Stimulated activated CD4-positive, alpha-beta T cell treated with anti-CD3 and anti-CD28 coated beads, Interleukin-15, amount 100 ng/mL, for 48 hours (primary cell): ENCODE results near the gene PIK3R3.
"Not testable (repeated sequence)": the region's sequence is repeated elsewhere in the genome, so short reads cannot be mapped to it uniquely, and the experiment has no call there.

Experiments used
- DNase-seq, 2 donors: peaks; one replicate each; pipeline ENCODE4 v3.0.0-alpha.2; 2020; ENCODE audit warnings: low read depth in 2 of 2

PIK3R3 gene

DNA sequence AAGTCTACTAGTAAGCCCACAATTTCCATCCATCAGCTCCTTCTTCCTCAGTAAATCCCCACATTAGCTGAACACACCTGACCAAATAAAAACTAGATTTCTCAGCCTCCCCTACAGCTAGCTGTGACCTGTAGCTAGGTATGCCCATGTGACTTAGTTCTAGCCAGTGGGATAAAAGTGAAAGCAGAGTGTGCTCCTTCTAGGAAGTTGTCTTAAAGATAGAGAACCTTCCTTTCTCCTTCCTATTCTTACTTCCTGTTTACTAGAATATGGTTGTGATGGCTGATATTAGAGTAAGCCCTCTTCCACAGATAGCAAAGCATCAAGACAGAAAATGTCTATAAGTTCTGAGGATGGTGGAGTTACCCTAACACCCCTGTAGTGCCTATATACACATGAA lies 67.0 kb downstream of the PIK3R3 start:
- no peak for DNase-seq

GRCh38 chr1:46064708-46065107 lies 67.7 kb downstream of the PIK3R3 start:
- DNase-seq: no peak

- peak; percentile 4 to 37 for DNase-seq
Observed at GRCh38 chr1:46062651-46063319, 69.6 kb downstream of the PIK3R3 start.

- no peak for DNase-seq
Observed at GRCh38 chr1:46061146-46061545, 71.3 kb downstream of the PIK3R3 start.

DNA sequence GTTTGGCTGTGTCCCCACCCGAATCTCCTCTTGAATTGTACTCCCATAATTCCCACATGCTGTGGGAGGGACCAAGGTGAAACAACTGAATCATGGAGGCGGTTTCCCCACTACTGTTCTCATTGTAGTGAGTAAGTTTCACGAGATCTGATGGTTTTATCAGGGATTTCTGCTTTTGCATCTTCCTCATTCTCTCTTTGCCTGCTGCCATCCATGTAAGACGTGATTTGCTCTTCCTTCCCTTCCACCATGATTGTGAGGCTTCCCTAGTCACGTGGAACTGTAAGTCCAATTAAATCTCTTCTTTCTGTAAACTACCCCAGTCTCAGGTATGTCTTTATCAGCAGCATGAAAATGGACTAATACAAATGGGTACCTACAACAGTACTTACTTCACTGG lies 73.5 kb downstream of the PIK3R3 start:
- DNase-seq: no peak

DNA sequence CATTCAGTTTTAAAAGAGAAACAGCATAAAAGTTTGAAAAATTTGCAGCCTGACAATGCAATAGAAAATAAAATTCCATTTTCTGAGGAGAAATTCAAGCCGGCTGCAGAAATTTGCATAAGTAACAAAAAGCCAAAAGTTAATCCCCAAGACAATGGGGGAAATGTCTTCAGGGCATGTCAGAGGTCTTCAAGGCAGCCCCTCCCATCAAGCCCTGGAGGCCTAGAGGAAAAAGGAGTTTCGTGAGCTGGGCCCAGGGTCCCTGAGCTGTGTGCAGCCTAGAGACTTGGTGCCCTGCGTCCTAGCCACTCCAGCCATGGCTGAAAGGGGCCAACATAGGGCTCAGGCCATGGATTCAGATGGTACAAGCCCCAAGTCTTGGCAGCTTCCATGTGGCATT lies 74.6 kb downstream of the PIK3R3 start:
- no peak for DNase-seq

DNA sequence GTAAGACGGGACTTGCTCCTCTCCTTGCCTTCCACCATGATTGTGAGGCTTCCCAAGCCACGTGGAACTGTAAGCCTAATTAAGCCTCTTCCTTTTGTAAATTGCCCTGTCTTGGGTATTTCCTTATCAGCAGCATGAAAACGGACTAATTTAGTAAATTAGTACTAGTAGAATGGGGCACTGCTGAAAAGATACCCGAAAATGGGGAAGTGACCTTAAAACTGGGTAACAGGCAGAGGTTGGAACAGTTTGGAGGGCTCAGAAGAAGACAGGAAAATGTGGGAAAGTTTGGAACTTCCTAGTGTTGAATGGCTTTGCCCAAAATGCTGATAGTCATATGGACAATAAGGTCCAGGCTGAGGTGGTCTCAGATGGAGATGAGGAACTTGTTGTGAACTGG lies 75.2 kb downstream of the PIK3R3 start:
- DNase-seq: not testable (repeated sequence)

DNA sequence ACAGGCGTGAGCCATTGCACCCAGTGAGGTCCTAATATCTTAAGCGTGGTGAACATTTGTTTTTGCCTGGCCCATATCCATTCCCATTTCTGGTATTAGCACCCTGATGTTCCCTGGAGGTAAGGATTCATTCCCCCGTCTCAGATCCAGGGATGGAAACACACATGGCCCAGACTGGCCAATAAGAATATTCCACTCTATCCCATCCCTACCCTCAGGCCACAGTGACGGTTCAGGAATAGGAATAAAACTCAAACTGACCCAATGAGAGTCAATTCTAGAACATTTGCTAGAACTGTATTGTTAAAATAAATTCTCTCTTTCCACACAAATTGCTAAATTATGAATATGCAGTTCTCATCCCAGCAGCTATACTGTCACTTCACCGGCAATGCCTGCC lies 76.1 kb downstream of the PIK3R3 start:
- no peak for DNase-seq

DNA sequence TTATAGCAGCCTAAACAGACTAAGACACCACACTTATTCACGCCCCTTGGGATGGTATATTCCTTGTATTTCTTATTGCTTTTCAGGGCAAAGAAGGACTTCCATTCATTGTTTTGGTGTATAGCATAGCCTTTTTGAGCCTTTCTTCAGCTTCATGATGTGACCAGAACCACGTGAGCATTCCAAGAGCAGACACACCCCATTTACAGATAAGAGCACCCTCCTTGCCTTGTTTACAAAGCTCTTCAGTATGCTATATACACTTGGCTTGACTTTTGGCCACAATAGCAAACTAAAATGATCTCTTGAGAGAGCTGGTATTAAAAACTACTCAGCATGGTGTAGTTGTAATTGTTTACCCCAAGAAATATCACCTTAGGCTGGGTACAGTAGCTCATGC lies 78.7 kb downstream of the PIK3R3 start:
- DNase-seq: no peak

- DNase-seq: no peak
Observed at GRCh38 chr1:46044116-46044515, 88.3 kb downstream of the PIK3R3 start.

DNA sequence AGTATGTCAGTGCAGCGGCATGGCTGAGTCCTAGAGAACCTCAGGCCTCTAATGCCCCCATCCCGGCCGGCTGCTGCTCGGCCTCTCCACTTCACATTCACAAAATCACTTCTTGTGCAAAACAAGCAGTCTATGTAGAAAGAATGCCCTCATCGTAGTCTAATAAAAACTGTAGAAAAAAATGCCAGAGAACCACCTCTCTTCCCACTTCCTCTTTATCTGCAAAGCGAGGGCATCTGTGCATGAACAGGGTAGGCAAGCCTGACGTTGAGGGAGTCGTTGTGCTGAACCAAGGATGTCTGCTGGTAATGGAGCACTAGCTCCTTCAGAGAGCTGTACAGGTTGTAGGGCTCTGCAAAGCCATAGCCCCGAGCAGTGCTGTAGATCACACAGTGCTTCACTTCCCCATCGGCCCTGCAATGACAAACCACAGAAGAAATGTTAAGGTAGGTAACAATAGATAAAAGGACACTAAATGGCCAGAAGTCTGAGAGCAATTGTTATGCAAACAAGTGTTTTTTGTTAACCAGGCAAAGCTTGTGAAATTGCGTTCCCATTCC lies 88.9 kb downstream of the PIK3R3 start:
- no peak for DNase-seq

- no peak for DNase-seq
Observed at GRCh38 chr1:46041974-46042373, 90.5 kb downstream of the PIK3R3 start.

DNA sequence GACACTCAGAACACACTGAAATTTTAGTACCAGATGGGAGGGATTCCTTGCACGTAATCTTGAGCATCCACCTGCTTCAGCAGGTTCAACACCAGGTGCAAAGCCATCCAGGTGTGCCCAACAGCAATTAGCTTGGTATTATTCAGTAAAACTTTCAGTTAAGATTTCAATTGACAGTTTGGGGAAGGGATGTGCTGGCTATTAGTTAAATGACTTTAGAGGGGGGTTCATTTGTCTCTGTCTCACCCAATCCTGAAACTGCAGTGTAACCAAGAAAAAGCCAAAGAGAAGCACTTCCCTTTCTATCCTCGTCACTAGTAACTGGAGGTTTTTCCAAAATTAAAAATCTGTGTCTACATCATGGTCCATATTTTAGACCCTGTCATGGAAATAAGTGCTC lies 90.9 kb downstream of the PIK3R3 start:
- DNase-seq: no peak

- no peak for DNase-seq
Observed at GRCh38 chr1:46039571-46040052, 92.8 kb downstream of the PIK3R3 start.

GRCh38 chr1:46036894-46037839 lies 95.3 kb downstream of the PIK3R3 start:
- DNase-seq: peak; percentile 70 to 76

DNA sequence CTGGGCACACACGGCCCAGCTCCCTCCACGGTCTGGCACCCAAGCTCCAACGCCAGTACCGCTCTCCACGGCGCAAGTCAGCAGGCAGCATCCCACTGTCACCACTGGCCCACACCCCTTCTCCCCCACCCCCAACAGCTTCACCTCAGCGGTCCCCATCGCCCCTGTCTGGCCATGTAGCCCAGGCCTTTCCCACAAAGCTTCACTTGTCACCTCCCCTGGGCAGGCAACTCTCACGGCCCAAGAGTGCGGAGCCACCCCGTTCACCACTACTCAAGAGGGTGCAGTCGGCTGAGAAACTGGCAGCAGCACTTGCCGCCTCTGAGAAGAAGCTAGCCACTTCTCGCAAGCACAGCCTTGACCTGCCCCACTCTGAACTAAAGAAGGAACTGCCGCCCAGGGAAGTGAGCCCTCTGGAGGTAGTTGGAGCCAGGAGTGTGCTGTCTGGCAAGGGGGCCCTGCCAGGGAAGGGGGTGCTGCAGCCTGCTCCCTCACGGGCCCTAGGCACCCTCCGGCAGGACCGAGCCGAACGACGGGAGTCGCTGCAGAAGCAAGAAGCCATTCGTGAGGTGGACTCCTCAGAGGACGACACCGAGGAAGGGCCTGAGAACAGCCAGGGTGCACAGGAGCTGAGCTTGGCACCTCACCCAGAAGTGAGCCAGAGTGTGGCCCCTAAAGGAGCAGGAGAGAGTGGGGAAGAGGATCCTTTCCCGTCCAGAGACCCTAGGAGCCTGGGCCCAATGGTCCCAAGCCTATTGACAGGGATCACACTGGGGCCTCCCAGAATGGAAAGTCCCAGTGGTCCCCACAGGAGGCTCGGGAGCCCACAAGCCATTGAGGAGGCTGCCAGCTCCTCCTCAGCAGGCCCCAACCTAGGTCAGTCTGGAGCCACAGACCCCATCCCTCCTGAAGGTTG lies 97.6 kb downstream of the PIK3R3 start:
- no peak for DNase-seq

DNA sequence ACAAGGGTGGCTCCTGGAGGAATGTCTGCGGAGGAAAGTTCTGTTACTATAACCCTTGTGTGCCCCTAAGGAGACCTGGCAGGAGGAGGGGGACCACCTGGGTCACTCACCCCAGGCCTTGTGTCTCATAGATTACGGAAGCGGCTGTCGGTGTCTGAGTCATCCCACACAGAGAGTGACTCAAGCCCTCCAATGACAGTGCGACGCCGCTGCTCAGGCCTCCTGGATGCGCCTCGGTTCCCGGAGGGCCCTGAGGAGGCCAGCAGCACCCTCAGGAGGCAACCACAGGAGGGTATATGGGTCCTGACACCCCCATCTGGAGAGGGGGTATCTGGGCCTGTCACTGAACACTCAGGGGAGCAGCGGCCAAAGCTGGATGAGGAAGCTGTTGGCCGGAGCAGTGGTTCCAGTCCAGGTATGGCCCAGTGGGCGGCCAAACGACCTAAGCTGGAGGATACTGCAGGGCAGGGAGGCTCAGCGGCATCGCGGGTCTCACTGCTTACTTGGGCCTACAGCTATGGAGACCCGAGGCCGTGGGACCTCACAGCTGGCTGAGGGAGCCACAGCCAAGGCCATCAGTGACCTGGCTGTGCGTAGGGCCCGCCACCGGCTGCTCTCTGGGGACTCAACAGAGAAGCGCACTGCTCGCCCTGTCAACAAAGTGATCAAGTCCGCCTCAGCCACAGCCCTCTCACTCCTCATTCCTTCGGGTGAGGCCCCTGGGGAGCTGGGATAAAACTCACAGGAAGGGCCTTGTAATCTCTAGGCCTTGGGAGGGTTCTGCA lies 101.4 kb downstream of the PIK3R3 start:
- no peak for DNase-seq

GRCh38 chr1:46030074-46030870 lies 102.2 kb downstream of the PIK3R3 start:
- no peak for DNase-seq

DNA sequence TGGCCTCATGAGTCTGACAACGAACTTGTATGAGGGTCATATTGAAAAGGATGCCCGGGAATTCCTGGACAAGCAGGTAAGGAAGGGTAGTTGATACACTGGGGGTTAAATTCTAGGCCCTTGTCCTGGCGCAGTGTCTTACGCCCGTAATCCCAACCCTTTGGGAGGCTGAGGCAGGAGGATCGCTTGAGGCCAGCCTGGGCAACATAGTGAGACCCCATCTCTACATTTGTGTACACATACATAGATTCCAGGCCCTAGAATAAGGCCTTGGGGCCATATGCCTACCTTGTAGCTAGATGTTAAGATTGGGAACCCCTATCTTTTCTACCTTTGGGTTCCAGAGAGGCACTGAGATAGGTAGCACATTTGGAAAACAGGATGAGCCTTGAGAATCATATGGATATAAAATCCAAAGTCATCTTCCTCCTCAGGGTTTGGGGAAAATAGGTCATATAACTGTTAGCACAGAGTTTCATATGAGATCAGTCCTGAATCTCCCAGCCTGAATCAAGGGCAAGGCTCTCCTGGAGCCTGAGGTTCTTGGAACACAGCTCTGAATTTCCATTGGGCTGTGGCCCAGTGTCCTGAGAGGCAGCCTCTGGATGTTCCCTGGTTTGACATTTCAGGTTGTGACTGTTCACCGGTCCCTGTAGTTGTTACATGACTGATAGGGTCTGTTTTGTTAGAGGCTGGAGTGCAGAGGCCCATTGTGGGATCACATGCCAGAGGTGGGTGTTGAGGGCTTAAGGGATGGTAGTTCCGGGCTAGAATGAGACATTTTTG lies 104.4 kb downstream of the PIK3R3 start:
- no peak for DNase-seq
